Common myeloid progenitor, CD34-positive (primary cell): ENCODE results near the gene CCNA1.
A peak's percentile ranks its signal among the peaks of the same experiment; 100 is the strongest.

ENCODE experiments used
- CTCF ChIA-PET: fragments of 350-600 bp; sonication (Branson Sonifier 250); formaldehyde crosslinking; loops from one replicate; lab custom pipeline; 2021; ENCODE audit warnings: antibody characterized with exemption; lab: Charles Lee
- POLR2A ChIA-PET: fragments of 350-600 bp; sonication (Branson Sonifier 250); formaldehyde crosslinking; loops from one replicate; lab custom pipeline; 2021; ENCODE audit warnings: antibody characterized with exemption; lab: Charles Lee
- DNase-seq, 3 donors: peaks; one replicate each; pipeline versions ENCODE4 v3.0.0 to v3.0.0-alpha.2; 2013
- H3K27ac ChIP-seq, 2 experiments: 1 replicate in 1 of 2; 2 replicates in 1 of 2; pipeline ENCODE4 v1.7.0; 2013; ENCODE audit warnings: inconsistent platforms in 2 of 2, low read length in 2 of 2, mild to moderate bottlenecking in 2 of 2, low read depth in 1 of 2, moderate library complexity in 1 of 2; ENCODE audit not compliant: severe bottlenecking in 2 of 2, insufficient read depth in 1 of 2, poor library complexity in 1 of 2
- H3K27me3 ChIP-seq, 5 experiments: replicated peaks in 2 of 5; 1 replicate in 3 of 5; 2 replicates in 2 of 5; pipeline versions ENCODE4 v1.6.1 to v1.7.0; 2013; ENCODE audit warnings: low read length in 4 of 5, mild to moderate bottlenecking in 2 of 5, moderate library complexity in 2 of 5, inconsistent platforms in 1 of 5; ENCODE audit not compliant: insufficient read depth in 5 of 5, control insufficient read depth in 4 of 5
- H3K36me3 ChIP-seq, 4 experiments: 1 replicate in 2 of 4; 2 replicates in 2 of 4; pipeline versions ENCODE4 v1.6.1 to v1.7.0; 2013; ENCODE audit warnings: low read length in 3 of 4, control low read depth in 1 of 4, mild to moderate bottlenecking in 1 of 4; ENCODE audit not compliant: control insufficient read depth in 4 of 4, insufficient read depth in 4 of 4
- H3K4me1 ChIP-seq, 4 experiments: 1 replicate in 3 of 4; 2 replicates in 1 of 4; pipeline versions ENCODE4 v1.6.1 to v1.7.1; 2013; ENCODE audit warnings: low read length in 3 of 4, mild to moderate bottlenecking in 3 of 4, control low read depth in 1 of 4, inconsistent platforms in 1 of 4, moderate library complexity in 1 of 4; ENCODE audit not compliant: control insufficient read depth in 4 of 4, insufficient read depth in 4 of 4; ENCODE audit errors: control extremely low read depth in 1 of 4
- H3K4me3 ChIP-seq, 7 experiments: 1 replicate in 4 of 7; 2 replicates in 3 of 7; pipeline versions ENCODE4 v1.5.1 to v1.7.0; 2013; ENCODE audit warnings: mild to moderate bottlenecking in 7 of 7, low read length in 6 of 7, moderate library complexity in 6 of 7, inconsistent platforms in 2 of 7, low read depth in 2 of 7, control low read depth in 1 of 7; ENCODE audit not compliant: insufficient read depth in 4 of 7, control insufficient read depth in 1 of 7; ENCODE audit errors: extremely low read depth in 1 of 7
- H3K9me3 ChIP-seq, 5 experiments: 1 replicate in 4 of 5; 2 replicates in 1 of 5; pipeline versions ENCODE4 v1.6.1 to v1.7.1; 2013; ENCODE audit warnings: low read length in 4 of 5, mild to moderate bottlenecking in 2 of 5, inconsistent platforms in 1 of 5, low read depth in 1 of 5, moderate library complexity in 1 of 5; ENCODE audit not compliant: control insufficient read depth in 4 of 5, insufficient read depth in 2 of 5; ENCODE audit errors: control extremely low read depth in 1 of 5
- WGBS: methylation state at CpG from one replicate; pipeline ENCODE4 v1.1.5; 2013; ENCODE audit not compliant: insufficient coverage; 5-methylcytosine and 5-hydroxymethylcytosine counted together

Gene CCNA1

GRCh38 chr13:36450534-36450933 lies 18.2 kb downstream of the CCNA1 start:
- Histone ChIP-seq H3K27ac (no peak overlapping the region), H3K27me3 (no peaks in the 10 kb centered on the region), H3K36me3 (no peaks in the 10 kb centered on the region), H3K4me3 (no peak overlapping the region), H3K4me1 (peaks cover 8 to 58% (median 25%) of the 10 kb centered on the region in 4 experiments), H3K9me3 (no peaks in the 10 kb centered on the region)
- 0% methylated on average over 2 of the region's 3 CpGs for WGBS
- POLR2A ChIA-PET = no interaction called here
- DNase-seq = peak in 2 of 3 donors; percentile 53 to 65
- CTCF ChIA-PET = interaction anchor here (1.3 to 7.1 kb wide), 3 partner anchors 17 to 286 kb away, joined by 3 to 51 read pairs (median 3); no protein-coding TSS in a partner anchor

GRCh38 chr13:36453516-36453915 lies 21.2 kb downstream of the CCNA1 start:
- DNase-seq = peak in 2 of 3 donors; percentile 35 to 36
- ChIA-PET POLR2A (no interaction called here), CTCF (interaction anchor here (0.8 to 7.1 kb wide), 8 partner anchors 13 to 388 kb away, joined by 3 to 51 read pairs (median 4); no protein-coding TSS in a partner anchor)
- WGBS = 84% methylated on average over 3 of the region's 5 CpGs
- Histone ChIP-seq H3K4me3 (no peak overlapping the region), H3K36me3 (no peaks in the 10 kb centered on the region), H3K27ac (no peak overlapping the region), H3K9me3 (no peaks in the 10 kb centered on the region), H3K27me3 (no peaks in the 10 kb centered on the region), H3K4me1 (peaks cover 4 to 57% (median 29%) of the 10 kb centered on the region in 4 experiments)

- DNase-seq = no peak
- H3K4me3 ChIP-seq = no peak overlapping the region
- H3K27ac ChIP-seq = no peak overlapping the region
- no peaks in the 10 kb centered on the region for H3K36me3 ChIP-seq
- H3K9me3 ChIP-seq = no peaks in the 10 kb centered on the region
- no peaks in the 10 kb centered on the region for H3K27me3 ChIP-seq
- H3K4me1 ChIP-seq = peaks cover 4 to 57% (median 29%) of the 10 kb centered on the region in 4 experiments
- 93% methylated on average over 1 of the region's 1 CpG for WGBS
- ChIA-PET POLR2A (no interaction called here), CTCF (interaction anchor here (1.0 to 7.1 kb wide), 5 partner anchors 26 to 387 kb away, joined by 3 to 51 read pairs (median 3); no protein-coding TSS in a partner anchor)
Measured at GRCh38 chr13:36454121-36454520, 21.8 kb downstream of the CCNA1 start.

GRCh38 chr13:36454987-36455386 lies 22.7 kb downstream of the CCNA1 start:
- ChIA-PET POLR2A (no interaction called here), CTCF (interaction anchor here (0.9 to 7.1 kb wide), 3 partner anchors 29 to 290 kb away, joined by 3 to 51 read pairs (median 5); no protein-coding TSS in a partner anchor)
- Histone ChIP-seq H3K4me1 (peaks cover 4 to 55% (median 29%) of the 10 kb centered on the region in 4 experiments), H3K27me3 (no peaks in the 10 kb centered on the region), H3K27ac (no peak overlapping the region), H3K9me3 (no peaks in the 10 kb centered on the region), H3K4me3 (no peak overlapping the region), H3K36me3 (no peaks in the 10 kb centered on the region)
- 50% methylated on average over 2 of the region's 3 CpGs for WGBS
- peak in 2 of 3 donors; percentile 53 to 55 for DNase-seq

- H3K4me3 ChIP-seq = no peak overlapping the region
- DNase-seq = no peak
- POLR2A ChIA-PET = interaction anchor here (0.6 kb wide), 1 partner anchor 45 kb away, joined by 3 read pairs; no protein-coding TSS in a partner anchor
- H3K27ac ChIP-seq = no peak overlapping the region
- no peaks in the 10 kb centered on the region for H3K36me3 ChIP-seq
- WGBS = 100% methylated on average over 2 of the region's 2 CpGs
- no peaks in the 10 kb centered on the region for H3K9me3 ChIP-seq
- H3K4me1 ChIP-seq = peaks cover 3 to 39% (median 22%) of the 10 kb centered on the region in 4 experiments
- CTCF ChIA-PET = interaction anchor here (1.8 to 7.1 kb wide), 2 partner anchors 280 to 288 kb away, joined by 5 to 51 read pairs; no protein-coding TSS in a partner anchor
- no peaks in the 10 kb centered on the region for H3K27me3 ChIP-seq
Measured at GRCh38 chr13:36456577-36456976, 24.3 kb downstream of the CCNA1 start.

DNA sequence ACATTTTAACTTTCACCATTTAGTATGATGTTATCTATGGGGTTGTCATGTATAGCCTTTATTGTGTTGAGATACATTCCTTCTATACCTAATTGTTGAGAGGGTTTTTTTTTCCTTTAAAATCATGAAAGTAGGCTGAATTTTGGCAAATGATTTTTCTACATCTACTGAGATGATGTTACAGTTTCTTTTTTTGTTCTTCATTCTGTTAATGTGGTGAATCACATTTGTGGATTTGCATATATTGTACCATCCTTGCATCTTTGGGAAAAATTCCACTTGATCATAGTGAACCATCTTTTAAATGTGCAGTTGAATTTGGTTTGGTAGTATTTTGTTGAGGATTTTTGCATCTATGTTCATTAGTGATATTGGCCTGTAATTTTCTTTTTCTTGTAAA lies 29.2 kb downstream of the CCNA1 start:
- POLR2A ChIA-PET = no interaction called here
- Histone ChIP-seq H3K4me1 (peaks cover 0 to 2% (median 0%) of the 10 kb centered on the region in 4 experiments), H3K27ac (no peak overlapping the region), H3K4me3 (no peak overlapping the region), H3K27me3 (no peaks in the 10 kb centered on the region), H3K9me3 (peaks cover 0 to 2% (median 0%) of the 10 kb centered on the region in 5 experiments), H3K36me3 (no peaks in the 10 kb centered on the region)
- CTCF ChIA-PET = no interaction called here
- no peak for DNase-seq

DNA sequence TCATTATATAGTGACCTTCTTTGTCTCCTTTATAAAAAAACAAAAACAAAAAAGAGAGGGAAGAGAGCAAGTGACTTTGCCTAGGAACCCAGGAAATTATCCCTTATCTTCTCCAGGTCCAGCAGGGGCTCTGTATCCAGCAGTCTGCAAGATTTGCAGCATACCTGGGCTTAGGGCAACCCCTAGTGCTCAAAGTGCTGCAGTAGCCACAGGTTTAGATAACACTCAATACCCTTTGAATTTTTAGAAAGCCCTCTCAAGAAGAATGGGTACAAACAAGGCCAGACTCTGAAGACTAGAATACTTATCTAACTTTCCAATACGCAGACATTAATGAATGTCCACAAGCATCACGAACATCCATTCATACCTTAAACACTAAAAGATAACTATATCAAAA lies 43.2 kb downstream of the CCNA1 start:
- CTCF ChIA-PET = no interaction called here
- no peak overlapping the region for H3K4me3 ChIP-seq
- no peak for DNase-seq
- no peak overlapping the region for H3K27ac ChIP-seq
- H3K4me1 ChIP-seq = no peaks in the 10 kb centered on the region
- H3K36me3 ChIP-seq = no peaks in the 10 kb centered on the region
- 86% methylated on average over 1 of the region's 2 CpGs for WGBS
- H3K9me3 ChIP-seq = peaks cover 0 to 10% (median 7%) of the 10 kb centered on the region in 5 experiments
- POLR2A ChIA-PET = no interaction called here
- H3K27me3 ChIP-seq = no peaks in the 10 kb centered on the region
